ENCODE results near the gene ARHGEF19. TPM values are rescaled to one million over a fixed set of nuclear protein-coding genes. Genes with fewer than 3 reads are reported as not detected.
"Not testable (repeated sequence)": the region's sequence is repeated elsewhere in the genome, so short reads cannot be mapped to it uniquely, and the experiment has no call there.

The ARHGEF19 gene
- total RNA-seq, 2 donors from 2014 or later: 1.5 to 4.8 TPM

DNA sequence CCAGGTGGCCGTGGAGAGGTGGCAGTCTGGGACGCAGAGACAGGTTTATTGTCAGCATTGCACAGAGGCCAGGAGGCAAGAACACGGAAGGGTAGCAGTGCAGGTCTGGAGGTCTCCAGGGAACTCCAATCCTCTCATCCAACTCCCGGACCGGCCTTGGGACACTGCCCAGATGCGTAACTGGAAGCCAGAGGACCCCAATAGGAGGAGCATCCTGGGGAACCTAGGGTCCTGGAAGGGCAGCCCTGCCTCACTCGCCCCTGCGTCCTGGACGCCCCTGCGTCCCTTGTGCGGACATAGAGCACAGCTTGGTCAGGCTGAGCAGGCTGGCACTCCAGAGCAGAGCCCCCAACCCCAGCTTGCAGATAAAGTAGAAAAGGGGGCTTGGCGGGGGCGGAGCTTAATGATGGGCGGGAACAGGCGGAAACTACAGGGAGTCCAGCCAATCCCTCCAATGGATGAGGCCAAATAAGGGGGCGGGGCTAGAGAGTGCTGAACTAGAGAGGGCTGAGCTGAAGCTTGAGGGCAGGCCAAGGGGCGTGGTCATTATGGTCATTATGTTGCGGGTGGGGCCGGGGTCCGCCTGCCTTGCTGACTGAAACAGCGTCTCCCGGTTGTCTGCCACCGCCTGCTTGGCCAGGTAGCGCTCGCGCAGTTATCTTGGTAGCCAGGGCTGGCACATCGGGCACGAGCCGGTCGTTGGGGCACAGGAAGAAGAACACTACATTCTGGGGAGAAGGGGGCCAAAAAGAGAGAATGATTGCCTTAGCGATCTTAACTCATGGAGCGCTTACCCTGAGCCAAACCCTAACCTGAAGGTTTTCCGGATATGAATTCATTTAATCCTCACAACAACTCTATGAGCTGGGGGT, 3.7 kb upstream of the ARHGEF19 start:
- peak overlapping the region; percentile 41 to 58 for H3K4me3 ChIP-seq
- H3K27me3 ChIP-seq: no peaks in the 10 kb centered on the region
- no peaks in the 10 kb centered on the region for H3K9me3 ChIP-seq
- peaks cover 0 to 22% of the 10 kb centered on the region in 2 donors for H3K4me1 ChIP-seq
- TF ChIP-seq, protein P1, sequence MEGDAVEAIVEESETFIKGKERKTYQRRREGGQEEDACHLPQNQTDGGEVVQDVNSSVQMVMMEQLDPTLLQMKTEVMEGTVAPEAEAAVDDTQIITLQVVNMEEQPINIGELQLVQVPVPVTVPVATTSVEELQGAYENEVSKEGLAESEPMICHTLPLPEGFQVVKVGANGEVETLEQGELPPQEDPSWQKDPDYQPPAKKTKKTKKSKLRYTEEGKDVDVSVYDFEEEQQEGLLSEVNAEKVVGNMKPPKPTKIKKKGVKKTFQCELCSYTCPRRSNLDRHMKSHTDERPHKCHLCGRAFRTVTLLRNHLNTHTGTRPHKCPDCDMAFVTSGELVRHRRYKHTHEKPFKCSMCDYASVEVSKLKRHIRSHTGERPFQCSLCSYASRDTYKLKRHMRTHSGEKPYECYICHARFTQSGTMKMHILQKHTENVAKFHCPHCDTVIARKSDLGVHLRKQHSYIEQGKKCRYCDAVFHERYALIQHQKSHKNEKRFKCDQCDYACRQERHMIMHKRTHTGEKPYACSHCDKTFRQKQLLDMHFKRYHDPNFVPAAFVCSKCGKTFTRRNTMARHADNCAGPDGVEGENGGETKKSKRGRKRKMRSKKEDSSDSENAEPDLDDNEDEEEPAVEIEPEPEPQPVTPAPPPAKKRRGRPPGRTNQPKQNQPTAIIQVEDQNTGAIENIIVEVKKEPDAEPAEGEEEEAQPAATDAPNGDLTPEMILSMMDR (IDR thresholded peaks at IDR 0.05): no peak
- H3K27ac ChIP-seq: peak overlapping the region in 1 of 2 donors; percentile 63
- peak; percentile 86 for DNase-seq (ENCODE audit: low spot score)
- no peaks in the 10 kb centered on the region for H3K36me3 ChIP-seq

DNA sequence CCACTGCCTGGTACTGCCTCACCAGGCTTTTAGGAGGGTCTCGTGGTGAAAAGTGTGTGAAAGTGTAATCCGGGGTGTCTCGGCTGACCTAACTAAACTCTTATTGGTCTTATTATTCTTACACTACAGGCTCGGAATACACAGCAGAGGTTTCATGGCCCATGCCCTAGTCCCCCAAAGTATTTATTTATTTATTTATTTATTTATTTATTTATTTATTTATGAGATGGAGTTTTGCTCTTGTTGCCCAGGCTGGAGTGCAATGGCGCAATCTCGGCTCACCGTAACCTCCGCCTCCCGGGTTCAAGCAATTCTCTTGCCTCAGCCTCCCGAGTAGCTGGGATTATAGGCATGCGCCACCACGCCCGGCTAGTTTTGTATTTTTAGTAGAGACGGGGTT, 2.8 kb upstream of the ARHGEF19 start:
- H3K4me1 ChIP-seq: peaks cover 0 to 22% of the 10 kb centered on the region in 2 donors
- DNase-seq (ENCODE audit: low spot score); H3K9me3 ChIP-seq; H3K27me3 ChIP-seq; H3K27ac ChIP-seq; H3K4me3 ChIP-seq; H3K36me3 ChIP-seq: not testable (repeated sequence)

DNA sequence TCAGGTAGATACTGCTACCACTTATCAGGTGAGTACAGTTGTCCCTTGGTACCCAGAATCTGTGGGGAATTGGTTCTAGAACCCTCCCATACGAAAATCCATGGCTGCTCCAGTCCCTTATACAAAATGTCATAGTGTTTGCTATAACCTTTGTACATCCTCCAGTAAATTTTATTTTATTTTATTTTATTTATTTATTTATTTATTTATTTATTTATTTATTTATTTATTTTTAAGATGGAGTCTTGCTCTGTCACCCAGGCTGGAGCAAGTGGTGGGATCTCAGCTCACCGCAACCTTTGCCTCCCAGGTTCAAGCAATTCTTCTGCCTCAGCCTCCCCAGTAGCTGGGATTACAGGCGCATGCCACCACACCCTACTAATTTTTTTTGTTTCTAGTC, 1.1 kb upstream of the ARHGEF19 start:
- H3K36me3 ChIP-seq; H3K9me3 ChIP-seq; H3K4me3 ChIP-seq; H3K27ac ChIP-seq; DNase-seq (ENCODE audit: low spot score); H3K27me3 ChIP-seq: not testable (repeated sequence)
- peaks cover 0 to 22% of the 10 kb centered on the region in 2 donors for H3K4me1 ChIP-seq

DNA sequence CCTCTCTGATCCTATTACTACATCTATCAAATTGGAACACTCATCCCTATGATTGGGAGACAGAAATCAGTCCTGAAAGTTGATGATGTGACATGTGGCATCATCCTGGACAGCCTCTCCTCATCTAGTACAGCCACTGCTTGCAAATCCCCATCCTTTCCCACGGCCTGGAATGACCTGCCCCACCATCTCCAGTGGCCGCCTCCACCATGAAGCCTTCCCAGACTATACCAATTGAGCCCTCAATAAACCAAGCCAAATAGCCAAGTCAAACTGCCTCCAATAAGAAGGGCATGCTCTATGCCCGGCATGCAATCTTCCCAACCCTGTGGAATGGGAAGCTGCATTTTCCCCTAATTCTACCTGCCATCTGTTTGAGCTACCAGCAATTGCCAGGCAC, 561 bp upstream of the ARHGEF19 start:
- Histone ChIP-seq H3K27me3 (no peaks in the 10 kb centered on the region), H3K9me3 (no peaks in the 10 kb centered on the region), H3K4me3 (no peak overlapping the region), H3K36me3 (no peaks in the 10 kb centered on the region), H3K4me1 (peaks cover 0 to 21% of the 10 kb centered on the region in 2 donors), H3K27ac (no peak overlapping the region)
- no peak for DNase-seq (ENCODE audit: low spot score)
- TF ChIP-seq, protein P1 (IDR thresholded peaks at IDR 0.05): no peak

DNA sequence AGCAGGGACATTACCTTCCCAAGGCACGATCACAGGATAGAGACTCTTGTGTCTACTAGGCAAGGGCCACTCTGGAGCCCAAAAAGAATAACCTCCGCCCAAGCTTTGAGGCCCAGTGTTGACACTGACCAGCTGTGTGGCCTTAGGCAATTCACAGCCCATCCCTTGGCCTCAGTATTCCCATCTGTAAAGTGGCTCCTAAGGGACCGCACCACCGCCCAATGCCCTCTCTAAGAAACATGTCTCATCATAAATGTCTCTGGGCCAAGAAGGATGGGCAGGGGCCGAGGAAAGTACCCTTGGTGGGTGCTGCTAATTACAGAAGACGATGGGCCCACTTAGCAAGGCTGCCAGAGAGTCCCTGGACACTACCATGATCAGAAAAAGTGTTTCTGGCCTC, 628 bp downstream of the ARHGEF19 start:
- H3K9me3 ChIP-seq: no peaks in the 10 kb centered on the region
- H3K36me3 ChIP-seq: no peaks in the 10 kb centered on the region
- peaks cover 0 to 24% of the 10 kb centered on the region in 2 donors for H3K4me1 ChIP-seq
- TF ChIP-seq, protein P1 (IDR thresholded peaks at IDR 0.05): no peak
- H3K4me3 ChIP-seq: no peak overlapping the region
- H3K27me3 ChIP-seq: no peaks in the 10 kb centered on the region
- H3K27ac ChIP-seq: no peak overlapping the region
- no peak for DNase-seq (ENCODE audit: low spot score)

DNA sequence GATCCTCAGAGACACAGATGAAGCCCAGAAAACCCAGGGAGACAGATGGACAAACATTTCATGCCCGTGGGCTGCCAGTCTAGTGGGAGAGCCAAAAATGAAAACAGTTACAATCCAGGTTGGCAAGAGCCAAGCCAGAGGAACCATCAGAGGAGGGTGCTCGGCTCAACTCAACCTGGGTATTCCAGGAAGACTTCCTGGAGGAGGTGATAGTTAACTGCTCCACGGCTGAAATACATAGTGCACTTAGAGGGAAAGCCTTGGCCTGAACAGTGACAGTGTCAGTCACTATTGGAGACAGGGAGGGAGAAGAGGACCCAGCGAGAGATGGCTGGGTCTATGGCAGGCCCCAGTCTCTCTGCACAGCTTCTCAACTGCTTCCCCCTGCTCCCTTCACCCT, 1.9 kb downstream of the ARHGEF19 start:
- Histone ChIP-seq H3K4me3 (no peak overlapping the region), H3K27ac (no peak overlapping the region), H3K27me3 (no peaks in the 10 kb centered on the region), H3K36me3 (no peaks in the 10 kb centered on the region), H3K4me1 (peaks cover 0 to 22% of the 10 kb centered on the region in 2 donors), H3K9me3 (no peaks in the 10 kb centered on the region)
- TF ChIP-seq, protein P1 (IDR thresholded peaks at IDR 0.05): no peak
- DNase-seq (ENCODE audit: low spot score): no peak

Measured in right atrium auricular region (tissue), 2 donors.